ENCODE measurements around the gene NTRK2. TPM values are rescaled to one million over a fixed set of nuclear protein-coding genes. Genes with fewer than 3 reads are reported as not detected.

Gene NTRK2
- total and polyA plus RNA-seq, 2 experiments from 2014 or later, result 0.03 TPM; not detected in 1

DNA sequence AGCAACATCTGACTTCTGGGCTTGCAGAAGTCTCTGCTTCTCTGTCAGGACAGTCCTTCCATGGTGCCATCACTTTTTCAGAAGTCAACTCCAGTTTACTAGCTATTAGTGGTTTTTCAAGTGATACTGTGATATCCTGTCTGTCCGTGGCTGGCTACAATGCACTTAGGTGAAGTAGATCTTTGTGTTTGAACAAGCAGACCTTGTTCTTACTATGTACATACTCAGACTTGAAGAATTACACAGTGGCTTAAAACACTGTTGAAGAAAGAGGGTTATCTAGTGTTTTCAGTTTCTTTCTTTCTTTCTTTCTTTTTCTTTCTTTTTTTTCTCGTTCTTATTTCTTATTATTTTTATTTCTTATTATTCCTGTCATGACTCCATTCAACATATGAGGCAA, 228.7 kb downstream of the NTRK2 start:
- DNase-seq (ENCODE audit: low spot score) (no peak), ATAC-seq (no peak)
- Histone ChIP-seq H3K27ac (ENCODE audit: low read depth) (no peak overlapping the region), H2AFZ (no peak overlapping the region), H3K36me3 (ENCODE audit: insufficient read depth) (no peaks in the 10 kb centered on the region), H3K9me2 (ENCODE audit: insufficient read depth) (no peaks in the 10 kb centered on the region), H3K27me3 (ENCODE audit: insufficient read depth) (no peaks in the 10 kb centered on the region), H3K4me3 (no peak overlapping the region), H3K4me1 (ENCODE audit: insufficient read depth) (peaks cover 25% of the 10 kb centered on the region), H4K20me1 (replicated peaks; ENCODE audit: insufficient read depth) (no peaks in the 10 kb centered on the region), H3F3A (replicated peaks; ENCODE audit: low read depth) (no peaks in the 10 kb centered on the region), H3K79me2 (replicated peaks; ENCODE audit: insufficient read depth) (no peaks in the 10 kb centered on the region), H3K4me2 (no peak overlapping the region)
- Mint-ChIP-seq H3K27me3 (ENCODE audit: insufficient read depth, low read depth, poor library complexity) (no peaks in the 10 kb centered on the region), H3K36me3 (ENCODE audit: low read depth) (no peaks in the 10 kb centered on the region), H3K9me3 (no peaks in the 10 kb centered on the region), H3K27ac (no peak overlapping the region), H3K4me3 (no peak overlapping the region), H3K4me1 (peaks cover 18% of the 10 kb centered on the region)
- TF ChIP-seq POLR2AphosphoS5 (IDR thresholded peaks at IDR 0.05; ENCODE audit: low read depth) (no peak), ZNF331 (CRISPR knock-in tag; IDR thresholded peaks at IDR 0.05; ENCODE audit: low read depth) (no peak), EZH2phosphoT487 (IDR thresholded peaks at IDR 0.05; ENCODE audit: unreplicated experiment) (no peak), NANOG (IDR thresholded peaks at IDR 0.05; ENCODE audit: borderline replicate concordance) (no peak), CREB1 (CRISPR knock-in tag; IDR thresholded peaks at IDR 0.05; ENCODE audit: low read depth) (no peak), STAT1 (IDR thresholded peaks at IDR 0.05; ENCODE audit: unreplicated experiment) (no peak), EZH2 (IDR thresholded peaks at IDR 0.05; ENCODE audit: low read depth, unreplicated experiment) (no peak), JUNB (IDR thresholded peaks at IDR 0.05; ENCODE audit: unreplicated experiment) (no peak), ZNF114 (CRISPR knock-in tag; IDR thresholded peaks at IDR 0.05) (no peak)
- TF ChIP-seq, protein P1, sequence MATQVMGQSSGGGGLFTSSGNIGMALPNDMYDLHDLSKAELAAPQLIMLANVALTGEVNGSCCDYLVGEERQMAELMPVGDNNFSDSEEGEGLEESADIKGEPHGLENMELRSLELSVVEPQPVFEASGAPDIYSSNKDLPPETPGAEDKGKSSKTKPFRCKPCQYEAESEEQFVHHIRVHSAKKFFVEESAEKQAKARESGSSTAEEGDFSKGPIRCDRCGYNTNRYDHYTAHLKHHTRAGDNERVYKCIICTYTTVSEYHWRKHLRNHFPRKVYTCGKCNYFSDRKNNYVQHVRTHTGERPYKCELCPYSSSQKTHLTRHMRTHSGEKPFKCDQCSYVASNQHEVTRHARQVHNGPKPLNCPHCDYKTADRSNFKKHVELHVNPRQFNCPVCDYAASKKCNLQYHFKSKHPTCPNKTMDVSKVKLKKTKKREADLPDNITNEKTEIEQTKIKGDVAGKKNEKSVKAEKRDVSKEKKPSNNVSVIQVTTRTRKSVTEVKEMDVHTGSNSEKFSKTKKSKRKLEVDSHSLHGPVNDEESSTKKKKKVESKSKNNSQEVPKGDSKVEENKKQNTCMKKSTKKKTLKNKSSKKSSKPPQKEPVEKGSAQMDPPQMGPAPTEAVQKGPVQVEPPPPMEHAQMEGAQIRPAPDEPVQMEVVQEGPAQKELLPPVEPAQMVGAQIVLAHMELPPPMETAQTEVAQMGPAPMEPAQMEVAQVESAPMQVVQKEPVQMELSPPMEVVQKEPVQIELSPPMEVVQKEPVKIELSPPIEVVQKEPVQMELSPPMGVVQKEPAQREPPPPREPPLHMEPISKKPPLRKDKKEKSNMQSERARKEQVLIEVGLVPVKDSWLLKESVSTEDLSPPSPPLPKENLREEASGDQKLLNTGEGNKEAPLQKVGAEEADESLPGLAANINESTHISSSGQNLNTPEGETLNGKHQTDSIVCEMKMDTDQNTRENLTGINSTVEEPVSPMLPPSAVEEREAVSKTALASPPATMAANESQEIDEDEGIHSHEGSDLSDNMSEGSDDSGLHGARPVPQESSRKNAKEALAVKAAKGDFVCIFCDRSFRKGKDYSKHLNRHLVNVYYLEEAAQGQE (IDR thresholded peaks at IDR 0.05; ENCODE audit: unreplicated experiment), result no peak
- TF ChIP-seq, protein P2, sequence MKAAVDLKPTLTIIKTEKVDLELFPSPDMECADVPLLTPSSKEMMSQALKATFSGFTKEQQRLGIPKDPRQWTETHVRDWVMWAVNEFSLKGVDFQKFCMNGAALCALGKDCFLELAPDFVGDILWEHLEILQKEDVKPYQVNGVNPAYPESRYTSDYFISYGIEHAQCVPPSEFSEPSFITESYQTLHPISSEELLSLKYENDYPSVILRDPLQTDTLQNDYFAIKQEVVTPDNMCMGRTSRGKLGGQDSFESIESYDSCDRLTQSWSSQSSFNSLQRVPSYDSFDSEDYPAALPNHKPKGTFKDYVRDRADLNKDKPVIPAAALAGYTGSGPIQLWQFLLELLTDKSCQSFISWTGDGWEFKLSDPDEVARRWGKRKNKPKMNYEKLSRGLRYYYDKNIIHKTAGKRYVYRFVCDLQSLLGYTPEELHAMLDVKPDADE (IDR thresholded peaks at IDR 0.05), result no peak
- TF ChIP-seq, protein P3, sequence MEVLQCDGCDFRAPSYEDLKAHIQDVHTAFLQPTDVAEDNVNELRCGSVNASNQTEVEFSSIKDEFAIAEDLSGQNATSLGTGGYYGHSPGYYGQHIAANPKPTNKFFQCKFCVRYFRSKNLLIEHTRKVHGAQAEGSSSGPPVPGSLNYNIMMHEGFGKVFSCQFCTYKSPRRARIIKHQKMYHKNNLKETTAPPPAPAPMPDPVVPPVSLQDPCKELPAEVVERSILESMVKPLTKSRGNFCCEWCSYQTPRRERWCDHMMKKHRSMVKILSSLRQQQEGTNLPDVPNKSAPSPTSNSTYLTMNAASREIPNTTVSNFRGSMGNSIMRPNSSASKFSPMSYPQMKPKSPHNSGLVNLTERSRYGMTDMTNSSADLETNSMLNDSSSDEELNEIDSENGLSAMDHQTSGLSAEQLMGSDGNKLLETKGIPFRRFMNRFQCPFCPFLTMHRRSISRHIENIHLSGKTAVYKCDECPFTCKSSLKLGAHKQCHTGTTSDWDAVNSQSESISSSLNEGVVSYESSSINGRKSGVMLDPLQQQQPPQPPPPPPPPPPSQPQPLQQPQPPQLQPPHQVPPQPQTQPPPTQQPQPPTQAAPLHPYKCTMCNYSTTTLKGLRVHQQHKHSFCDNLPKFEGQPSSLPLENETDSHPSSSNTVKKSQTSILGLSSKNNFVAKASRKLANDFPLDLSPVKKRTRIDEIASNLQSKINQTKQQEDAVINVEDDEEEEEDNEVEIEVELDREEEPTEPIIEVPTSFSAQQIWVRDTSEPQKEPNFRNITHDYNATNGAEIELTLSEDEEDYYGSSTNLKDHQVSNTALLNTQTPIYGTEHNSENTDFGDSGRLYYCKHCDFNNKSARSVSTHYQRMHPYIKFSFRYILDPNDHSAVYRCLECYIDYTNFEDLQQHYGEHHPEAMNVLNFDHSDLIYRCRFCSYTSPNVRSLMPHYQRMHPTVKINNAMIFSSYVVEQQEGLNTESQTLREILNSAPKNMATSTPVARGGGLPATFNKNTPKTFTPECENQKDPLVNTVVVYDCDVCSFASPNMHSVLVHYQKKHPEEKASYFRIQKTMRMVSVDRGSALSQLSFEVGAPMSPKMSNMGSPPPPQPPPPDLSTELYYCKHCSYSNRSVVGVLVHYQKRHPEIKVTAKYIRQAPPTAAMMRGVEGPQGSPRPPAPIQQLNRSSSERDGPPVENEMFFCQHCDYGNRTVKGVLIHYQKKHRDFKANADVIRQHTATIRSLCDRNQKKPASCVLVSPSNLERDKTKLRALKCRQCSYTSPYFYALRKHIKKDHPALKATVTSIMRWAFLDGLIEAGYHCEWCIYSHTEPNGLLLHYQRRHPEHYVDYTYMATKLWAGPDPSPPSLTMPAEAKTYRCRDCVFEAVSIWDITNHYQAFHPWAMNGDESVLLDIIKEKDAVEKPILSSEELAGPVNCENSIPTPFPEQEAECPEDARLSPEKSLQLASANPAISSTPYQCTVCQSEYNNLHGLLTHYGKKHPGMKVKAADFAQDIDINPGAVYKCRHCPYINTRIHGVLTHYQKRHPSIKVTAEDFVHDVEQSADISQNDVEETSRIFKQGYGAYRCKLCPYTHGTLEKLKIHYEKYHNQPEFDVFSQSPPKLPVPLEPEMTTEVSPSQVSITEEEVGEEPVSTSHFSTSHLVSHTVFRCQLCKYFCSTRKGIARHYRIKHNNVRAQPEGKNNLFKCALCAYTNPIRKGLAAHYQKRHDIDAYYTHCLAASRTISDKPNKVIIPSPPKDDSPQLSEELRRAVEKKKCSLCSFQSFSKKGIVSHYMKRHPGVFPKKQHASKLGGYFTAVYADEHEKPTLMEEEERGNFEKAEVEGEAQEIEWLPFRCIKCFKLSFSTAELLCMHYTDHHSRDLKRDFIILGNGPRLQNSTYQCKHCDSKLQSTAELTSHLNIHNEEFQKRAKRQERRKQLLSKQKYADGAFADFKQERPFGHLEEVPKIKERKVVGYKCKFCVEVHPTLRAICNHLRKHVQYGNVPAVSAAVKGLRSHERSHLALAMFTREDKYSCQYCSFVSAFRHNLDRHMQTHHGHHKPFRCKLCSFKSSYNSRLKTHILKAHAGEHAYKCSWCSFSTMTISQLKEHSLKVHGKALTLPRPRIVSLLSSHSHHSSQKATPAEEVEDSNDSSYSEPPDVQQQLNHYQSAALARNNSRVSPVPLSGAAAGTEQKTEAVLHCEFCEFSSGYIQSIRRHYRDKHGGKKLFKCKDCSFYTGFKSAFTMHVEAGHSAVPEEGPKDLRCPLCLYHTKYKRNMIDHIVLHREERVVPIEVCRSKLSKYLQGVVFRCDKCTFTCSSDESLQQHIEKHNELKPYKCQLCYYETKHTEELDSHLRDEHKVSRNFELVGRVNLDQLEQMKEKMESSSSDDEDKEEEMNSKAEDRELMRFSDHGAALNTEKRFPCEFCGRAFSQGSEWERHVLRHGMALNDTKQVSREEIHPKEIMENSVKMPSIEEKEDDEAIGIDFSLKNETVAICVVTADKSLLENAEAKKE (CRISPR knock-in tag; IDR thresholded peaks at IDR 0.05), result no peak
- TF ChIP-seq, protein P4, sequence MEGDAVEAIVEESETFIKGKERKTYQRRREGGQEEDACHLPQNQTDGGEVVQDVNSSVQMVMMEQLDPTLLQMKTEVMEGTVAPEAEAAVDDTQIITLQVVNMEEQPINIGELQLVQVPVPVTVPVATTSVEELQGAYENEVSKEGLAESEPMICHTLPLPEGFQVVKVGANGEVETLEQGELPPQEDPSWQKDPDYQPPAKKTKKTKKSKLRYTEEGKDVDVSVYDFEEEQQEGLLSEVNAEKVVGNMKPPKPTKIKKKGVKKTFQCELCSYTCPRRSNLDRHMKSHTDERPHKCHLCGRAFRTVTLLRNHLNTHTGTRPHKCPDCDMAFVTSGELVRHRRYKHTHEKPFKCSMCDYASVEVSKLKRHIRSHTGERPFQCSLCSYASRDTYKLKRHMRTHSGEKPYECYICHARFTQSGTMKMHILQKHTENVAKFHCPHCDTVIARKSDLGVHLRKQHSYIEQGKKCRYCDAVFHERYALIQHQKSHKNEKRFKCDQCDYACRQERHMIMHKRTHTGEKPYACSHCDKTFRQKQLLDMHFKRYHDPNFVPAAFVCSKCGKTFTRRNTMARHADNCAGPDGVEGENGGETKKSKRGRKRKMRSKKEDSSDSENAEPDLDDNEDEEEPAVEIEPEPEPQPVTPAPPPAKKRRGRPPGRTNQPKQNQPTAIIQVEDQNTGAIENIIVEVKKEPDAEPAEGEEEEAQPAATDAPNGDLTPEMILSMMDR (conservative IDR thresholded peaks at IDR 0.05; ENCODE audit: low read depth in 2 of 2), result no peak

All from GM23338 (cell line).